ENCODE results near the gene VWA1. TPM values are rescaled to one million over a fixed set of nuclear protein-coding genes. Genes with fewer than 3 reads are reported as not detected.

Gene VWA1
- polyA plus RNA-seq, 1 of the 3 experiments (the other 2 are of a cell fraction), result 7.4 TPM

GRCh38 chr1:1406821-1407635 lies 28.5 kb upstream of the VWA1 start, which contains the start of gene MRPL20 (continued):
- TF ChIP-seq CTCF (IDR thresholded peaks at IDR 0.05) (no peak), GABPA (IDR thresholded peaks at IDR 0.05; ENCODE audit: low read depth) (peak; percentile 98), EP300 (IDR thresholded peaks at IDR 0.05; ENCODE audit: borderline replicate concordance in 1 of 2, low read depth in 1 of 2, low read length in 1 of 2) (no peak), PBX3 (IDR thresholded peaks at IDR 0.05) (peak; percentile 21; the same call in 1 of the 2 replicates), MAX (IDR thresholded peaks at IDR 0.05; ENCODE audit: low read depth) (peak; percentile 93), MXI1 (IDR thresholded peaks at IDR 0.05; ENCODE audit: low read depth, low read length) (peak; percentile 81), TAF1 (IDR thresholded peaks at IDR 0.05; ENCODE audit: borderline replicate concordance, low read depth, low read length) (peak; percentile 96), TEAD4 (IDR thresholded peaks at IDR 0.05; ENCODE audit: borderline replicate concordance, insufficient read depth) (0 out of 2 replicates have a peak, but pooled peaks have one; percentile 35), FOXJ3 (CRISPR knock-in tag; IDR thresholded peaks at IDR 0.05) (no peak), YY1 (IDR thresholded peaks at IDR 0.05; ENCODE audit: low read depth) (peak; percentile 93; the same call in 1 of the 2 replicates), RFX5 (IDR thresholded peaks at IDR 0.05; ENCODE audit: low read length) (no peak)

- Histone ChIP-seq H3K36me3 (replicated peaks in 1 of 2; ENCODE audit: control insufficient read depth in 1 of 2, insufficient read depth in 2 of 2, low read length in 1 of 2) (peaks cover 10 to 16% of the 10 kb centered on the region in 2 experiments), H3K4me2 (peak overlapping the region; percentile 87), H4K20me1 (ENCODE audit: insufficient read depth) (no peaks in the 10 kb centered on the region), H3K27ac (ENCODE audit: low read depth in 2 of 2, low read length in 1 of 2) (peak overlapping the region; percentile 72 to 77), H3K9me2 (no peaks in the 10 kb centered on the region), H3K4me3 (ENCODE audit: low read depth in 2 of 2, low read length in 1 of 2) (peak overlapping the region; percentile 74 to 77), H3F3A (replicated peaks; ENCODE audit: insufficient read depth) (peaks cover 26% of the 10 kb centered on the region), H3K9ac (peak overlapping the region; percentile 88), H3K79me2 (ENCODE audit: insufficient read depth) (peaks cover 64% of the 10 kb centered on the region), H2AFZ (ENCODE audit: low read depth) (0 out of 2 replicates have a peak overlapping the region, but pooled peaks have one; percentile 65), H3K9me3 (no peaks in the 10 kb centered on the region), H3K27me3 (ENCODE audit: insufficient read depth) (no peaks in the 10 kb centered on the region), H3K4me1 (ENCODE audit: control insufficient read depth in 1 of 2, insufficient read depth in 2 of 2, low read depth in 1 of 2, low read length in 1 of 2) (peaks cover 11 to 15% of the 10 kb centered on the region in 2 experiments; a peak in 3 of 4 replicates)
- WGBS (ENCODE audit: low lambda C conversion rate), result 24% methylated on average over 18 of the region's 41 CpGs
- no peak for DNase-seq
- POLR2A ChIA-PET, result interaction anchor here (0.6 to 3.3 kb wide), 7 partner anchors 8 to 208 kb away, joined by 3 to 18 read pairs (median 3); partner anchors contain the start of genes AURKAIP1, CCNL2 and MIB2
- CTCF ChIA-PET, result interaction anchor here (1.0 to 3.5 kb wide), 3 partner anchors 9 to 34 kb away, joined by 3 to 14 read pairs (median 14); partner anchors contain the start of genes ANKRD65 and CCNL2
- no peak for TF ChIP-seq FOSL2 (IDR thresholded peaks at IDR 0.05; ENCODE audit: borderline replicate concordance, low read depth)
- no peak for TF ChIP-seq SIN3A (IDR thresholded peaks at IDR 0.05; ENCODE audit: borderline replicate concordance, low read depth, low read length)
- no peak for TF ChIP-seq NFIC (IDR thresholded peaks at IDR 0.05; ENCODE audit: borderline replicate concordance)
- no peak for TF ChIP-seq USF1 (IDR thresholded peaks at IDR 0.05; ENCODE audit: borderline replicate concordance, low read depth)
- no peak for TF ChIP-seq RCOR1 (IDR thresholded peaks at IDR 0.05; ENCODE audit: low read length)
- no peak for TF ChIP-seq EP300 (IDR thresholded peaks at IDR 0.05; ENCODE audit: borderline replicate concordance in 1 of 2, low read depth in 1 of 2, low read length in 1 of 2)
- no peak for TF ChIP-seq ZBTB33 (IDR thresholded peaks at IDR 0.05; ENCODE audit: borderline replicate concordance, low read depth)
- TF ChIP-seq GABPA (IDR thresholded peaks at IDR 0.05; ENCODE audit: low read depth), result no peak
These were observed 27.7 kb upstream of the VWA1 start for GRCh38 chr1:1407636-1408318.
